IPS-15b (cell line): ENCODE measurements around the gene PHACTR1.
A peak's percentile ranks its signal among the peaks of the same experiment; 100 is the strongest.

Experiments used
- H3K27me3 ChIP-seq: one replicate; pipeline ENCODE4 v1.6.1; 2013; ENCODE audit warnings: low read length; ENCODE audit not compliant: control insufficient read depth, insufficient read depth
- H3K36me3 ChIP-seq: one replicate; pipeline ENCODE4 v1.6.1; 2013; ENCODE audit warnings: low read length; ENCODE audit not compliant: control insufficient read depth, insufficient read depth
- H3K4me1 ChIP-seq: one replicate; pipeline ENCODE4 v1.6.1; 2013; ENCODE audit warnings: mild to moderate bottlenecking, low read length; ENCODE audit not compliant: control insufficient read depth, insufficient read depth
- H3K4me3 ChIP-seq: one replicate; pipeline ENCODE4 v1.5.1; 2013; ENCODE audit warnings: low read depth, low read length
- H3K9ac ChIP-seq: one replicate; pipeline ENCODE4 v1.6.1; 2013; ENCODE audit warnings: low read depth, mild to moderate bottlenecking, low read length
- H3K9me3 ChIP-seq: one replicate; pipeline ENCODE4 v1.6.1; 2013; ENCODE audit warnings: mild to moderate bottlenecking, low read length; ENCODE audit not compliant: control insufficient read depth, insufficient read depth

The PHACTR1 gene

DNA sequence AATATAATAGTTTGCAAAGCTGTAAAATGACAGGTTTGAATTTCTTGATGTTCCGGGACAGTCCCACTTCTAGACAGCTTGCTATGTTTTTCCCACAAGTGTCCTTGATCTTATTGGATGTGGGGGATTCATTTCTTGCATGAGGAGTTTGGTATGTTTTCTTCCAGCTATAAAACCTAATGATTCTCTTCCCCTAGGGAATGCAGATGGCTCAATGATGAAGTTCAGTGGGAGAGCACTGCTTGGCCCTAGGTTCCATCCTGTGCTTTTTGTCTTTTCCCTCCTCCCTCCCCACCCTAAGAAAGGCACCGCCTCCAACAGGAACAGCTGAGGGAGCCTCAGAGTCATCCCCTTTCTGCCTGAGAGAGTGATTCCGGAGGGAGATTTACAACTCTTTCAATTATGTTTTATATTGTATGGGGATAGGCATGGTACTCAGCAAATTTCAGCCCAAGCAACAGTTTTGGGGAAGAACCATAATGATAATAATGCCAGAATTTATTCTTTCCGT is 149.2 kb downstream of the PHACTR1 start:
- H3K9ac ChIP-seq = no peak overlapping the region
- no peaks in the 10 kb centered on the region for H3K36me3 ChIP-seq
- no peaks in the 10 kb centered on the region for H3K9me3 ChIP-seq
- peaks cover 19% of the 10 kb centered on the region for H3K4me1 ChIP-seq
- H3K27me3 ChIP-seq = no peaks in the 10 kb centered on the region
- H3K4me3 ChIP-seq = peak overlapping the region; percentile 9

DNA sequence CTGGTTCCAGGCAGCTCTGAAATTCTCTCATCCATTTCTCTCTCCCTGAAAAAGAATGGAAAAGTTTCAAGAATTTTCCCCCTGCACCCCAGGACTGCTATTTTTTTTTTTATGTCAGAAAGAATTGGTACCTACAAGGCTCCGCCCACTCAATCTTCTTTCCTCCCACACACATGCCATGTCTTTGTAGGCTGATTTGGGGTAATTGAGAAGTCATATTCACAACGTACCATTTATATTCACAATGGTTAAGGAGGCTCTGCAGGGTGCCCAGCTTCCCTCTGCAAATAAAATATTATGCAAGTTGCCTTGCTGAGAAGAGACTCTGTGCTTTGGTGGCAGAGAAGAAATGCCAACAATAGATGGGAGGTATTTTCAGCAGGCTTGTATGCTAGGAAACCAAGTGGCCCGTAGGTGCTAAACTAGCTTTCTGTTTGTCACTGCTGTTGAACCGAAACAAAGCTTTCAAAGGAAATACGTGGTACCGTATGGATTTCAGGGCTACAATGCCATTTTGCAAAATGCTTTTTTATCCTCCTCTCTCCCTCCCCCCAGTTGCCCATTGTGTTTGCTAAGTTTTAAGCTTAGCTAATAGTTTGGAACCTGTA is 150.0 kb downstream of the PHACTR1 start:
- no peaks in the 10 kb centered on the region for H3K9me3 ChIP-seq

GRCh38 chr6:12869816-12870432 is 153.4 kb downstream of the PHACTR1 start:
- H3K4me1 ChIP-seq = peaks cover 19% of the 10 kb centered on the region
- no peak overlapping the region for H3K4me3 ChIP-seq
- no peak overlapping the region for H3K9ac ChIP-seq
- H3K36me3 ChIP-seq = no peaks in the 10 kb centered on the region
- H3K27me3 ChIP-seq = no peaks in the 10 kb centered on the region
- no peaks in the 10 kb centered on the region for H3K9me3 ChIP-seq

More for the DNA sequence above, 150.0 kb downstream of the PHACTR1 start:
- H3K27me3 ChIP-seq = no peaks in the 10 kb centered on the region
- no peaks in the 10 kb centered on the region for H3K36me3 ChIP-seq
- peaks cover 19% of the 10 kb centered on the region for H3K4me1 ChIP-seq
- H3K9ac ChIP-seq = no peak overlapping the region
- H3K4me3 ChIP-seq = no peak overlapping the region

- Histone ChIP-seq H3K9ac (no peak overlapping the region), H3K4me3 (no peak overlapping the region), H3K36me3 (no peaks in the 10 kb centered on the region), H3K4me1 (no peaks in the 10 kb centered on the region), H3K9me3 (no peaks in the 10 kb centered on the region), H3K27me3 (no peaks in the 10 kb centered on the region)
These were observed 157.1 kb downstream of the PHACTR1 start for GRCh38 chr6:12873691-12874090.

DNA sequence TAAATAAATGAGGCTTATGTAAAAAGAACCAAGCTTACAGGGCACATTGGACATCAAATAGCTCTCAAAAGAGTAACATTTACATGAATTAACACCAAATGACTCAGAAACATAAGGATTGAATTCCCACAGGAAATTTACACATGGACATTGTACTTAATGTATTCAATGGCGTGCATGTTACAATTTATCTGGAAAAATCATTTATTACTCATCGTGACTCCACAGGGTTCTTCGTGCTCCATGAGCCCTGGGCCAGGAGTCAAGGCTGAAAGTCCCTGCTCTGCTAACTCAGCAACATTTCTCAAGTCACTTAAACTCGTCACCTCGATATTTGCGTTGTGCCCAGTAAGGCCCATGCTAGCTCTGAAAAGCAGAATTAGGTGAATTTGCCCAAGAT is 158.5 kb downstream of the PHACTR1 start:
- no peak overlapping the region for H3K4me3 ChIP-seq
- no peak overlapping the region for H3K9ac ChIP-seq
- H3K4me1 ChIP-seq = no peaks in the 10 kb centered on the region
- no peaks in the 10 kb centered on the region for H3K27me3 ChIP-seq
- no peaks in the 10 kb centered on the region for H3K9me3 ChIP-seq
- no peaks in the 10 kb centered on the region for H3K36me3 ChIP-seq

DNA sequence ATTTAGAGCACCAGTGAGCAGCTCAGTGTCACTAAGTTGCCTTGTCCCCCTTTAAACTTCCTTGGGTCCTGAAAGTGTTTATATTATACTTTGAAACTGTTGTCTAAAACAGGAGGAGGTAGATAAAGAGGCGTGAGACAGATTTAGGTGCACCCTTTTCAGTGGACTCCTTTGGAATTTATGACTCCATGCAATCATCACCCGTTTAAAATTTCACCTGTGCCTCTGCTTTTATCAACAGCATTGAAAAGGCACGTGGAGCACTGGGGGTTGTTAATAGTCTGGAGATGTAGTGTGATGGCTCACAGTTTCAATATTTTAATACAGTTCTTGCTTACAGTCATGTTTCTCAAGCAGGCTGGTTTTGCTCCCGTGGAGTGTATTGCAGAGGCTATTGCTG is 162.2 kb downstream of the PHACTR1 start:
- Histone ChIP-seq H3K9ac (no peak overlapping the region), H3K27me3 (no peaks in the 10 kb centered on the region), H3K9me3 (no peaks in the 10 kb centered on the region), H3K4me1 (peaks cover 4% of the 10 kb centered on the region), H3K36me3 (no peaks in the 10 kb centered on the region), H3K4me3 (no peak overlapping the region)

GRCh38 chr6:12882761-12883290 is 166.3 kb downstream of the PHACTR1 start:
- no peak overlapping the region for H3K4me3 ChIP-seq
- no peaks in the 10 kb centered on the region for H3K27me3 ChIP-seq
- no peaks in the 10 kb centered on the region for H3K9me3 ChIP-seq
- H3K36me3 ChIP-seq = no peaks in the 10 kb centered on the region
- no peak overlapping the region for H3K9ac ChIP-seq
- peaks cover 9% of the 10 kb centered on the region for H3K4me1 ChIP-seq

DNA sequence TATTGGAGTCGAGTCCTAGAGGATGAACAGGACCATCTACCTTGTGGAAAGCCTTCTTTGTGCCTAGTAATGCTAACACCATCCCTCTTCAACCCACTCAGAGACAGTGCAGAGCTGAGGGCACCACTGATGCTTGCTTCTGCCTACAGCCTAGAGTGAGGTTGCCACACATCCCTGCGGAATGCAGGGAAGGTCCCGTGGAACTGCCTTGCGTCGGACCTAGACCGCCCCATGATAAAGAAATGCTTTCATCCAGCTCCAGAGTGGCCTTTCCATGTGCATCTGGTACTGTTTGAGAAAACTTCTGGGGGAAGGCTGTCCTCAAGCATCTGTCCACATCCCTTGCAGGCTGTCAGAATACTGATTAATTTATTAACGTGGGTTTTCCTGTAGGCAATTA is 168.4 kb downstream of the PHACTR1 start:
- no peaks in the 10 kb centered on the region for H3K36me3 ChIP-seq
- H3K9ac ChIP-seq = no peak overlapping the region
- no peaks in the 10 kb centered on the region for H3K9me3 ChIP-seq
- peaks cover 9% of the 10 kb centered on the region for H3K4me1 ChIP-seq
- H3K27me3 ChIP-seq = no peaks in the 10 kb centered on the region
- no peak overlapping the region for H3K4me3 ChIP-seq

GRCh38 chr6:12886961-12887775 is 170.6 kb downstream of the PHACTR1 start:
- Histone ChIP-seq H3K4me3 (no peak overlapping the region), H3K27me3 (no peaks in the 10 kb centered on the region), H3K9me3 (no peaks in the 10 kb centered on the region), H3K9ac (no peak overlapping the region), H3K4me1 (peaks cover 5% of the 10 kb centered on the region), H3K36me3 (no peaks in the 10 kb centered on the region)

DNA sequence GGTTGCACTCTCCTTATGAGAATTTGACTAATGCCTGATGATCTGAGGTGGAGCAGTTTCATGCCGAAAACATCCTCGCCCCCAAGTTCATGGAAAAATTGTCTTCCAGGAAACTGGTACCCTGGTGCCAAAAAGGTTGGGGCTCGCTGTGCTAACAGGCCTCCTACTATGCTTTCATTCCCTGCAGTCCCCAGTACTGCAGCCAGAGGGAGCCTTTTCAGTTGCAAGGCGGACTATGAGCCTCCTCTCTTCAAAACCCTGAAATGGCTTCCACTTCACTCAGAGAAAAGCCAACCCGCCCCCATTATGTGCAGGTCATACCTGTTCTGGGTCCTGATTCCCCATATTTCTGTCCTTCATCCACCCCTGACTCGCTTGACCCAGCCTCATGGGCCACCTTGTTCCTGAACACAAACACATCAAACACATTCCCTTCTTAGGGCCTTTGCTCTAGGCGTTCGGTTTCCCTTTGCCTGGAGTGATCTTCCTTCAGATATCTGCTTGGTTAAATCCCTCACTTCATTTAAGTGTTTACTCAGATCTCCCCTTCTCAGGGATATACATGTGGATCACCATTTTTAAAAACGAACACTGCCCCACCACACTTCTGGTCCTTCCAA is 173.7 kb downstream of the PHACTR1 start:
- H3K27me3 ChIP-seq = no peaks in the 10 kb centered on the region
- H3K4me1 ChIP-seq = peaks cover 5% of the 10 kb centered on the region

DNA sequence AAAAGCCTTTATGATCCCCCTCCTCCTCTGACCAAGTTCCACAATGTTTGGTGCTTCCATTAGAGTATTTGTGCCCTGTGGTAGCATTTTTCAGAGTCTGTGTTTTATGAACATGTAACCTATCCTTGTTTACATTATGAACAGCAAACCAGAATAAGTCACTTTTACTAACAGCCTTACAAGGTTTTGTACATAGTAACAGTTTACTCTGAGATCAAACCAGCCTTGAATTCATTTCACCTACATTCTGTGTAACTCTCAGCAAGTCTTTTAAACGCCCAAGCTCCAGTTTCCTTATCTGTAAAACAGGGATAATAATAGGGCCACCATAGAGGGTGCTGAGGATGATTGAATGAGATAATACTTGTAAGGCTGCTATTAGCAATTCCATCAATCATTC is 175.0 kb downstream of the PHACTR1 start:
- Histone ChIP-seq H3K4me3 (no peak overlapping the region), H3K27me3 (no peaks in the 10 kb centered on the region), H3K9me3 (no peaks in the 10 kb centered on the region), H3K36me3 (no peaks in the 10 kb centered on the region), H3K9ac (no peak overlapping the region), H3K4me1 (peaks cover 5% of the 10 kb centered on the region)

More for the DNA sequence above, 173.7 kb downstream of the PHACTR1 start:
- no peaks in the 10 kb centered on the region for H3K9me3 ChIP-seq
- H3K9ac ChIP-seq = no peak overlapping the region
- H3K36me3 ChIP-seq = no peaks in the 10 kb centered on the region
- no peak overlapping the region for H3K4me3 ChIP-seq
